Right renal pelvis (tissue), 4 donors: ENCODE results near the gene INVS. TPM values are rescaled to one million over a fixed set of nuclear protein-coding genes. Genes with fewer than 3 reads are reported as not detected.
"Not testable (repeated sequence)": the region's sequence is repeated elsewhere in the genome, so short reads cannot be mapped to it uniquely, and the experiment has no call there.

Experiments used
- DNase-seq, 4 donors: peaks; one replicate each; pipeline ENCODE4 v3.0.0-alpha.2; 2013; ENCODE audit warnings: low read depth in 4 of 4, low spot score in 3 of 4, missing footprints in 1 of 4
- polyA plus RNA-seq, 4 donors: library from polyadenylated mRNA; unstranded; fragments of 120-200 nt; gene quantifications; one replicate each; pipeline ENCODE4 v1.2.1, GENCODE V29; 2013; ENCODE audit not compliant: insufficient read length in 4 of 4

The INVS gene
- 10 to 100 TPM; 14.8 to 22.4 (median 16.5) TPM for polyA plus RNA-seq

- peak; percentile 96 to 99 (median 98) for DNase-seq
Measured at GRCh38 chr9:100098887-100099721, at the start of gene INVS, which contains the start of gene ERP44. INVS (plus strand) TSS chr9:100099243; CDS start chr9:100104522, 5,279 bp downstream. ERP44 (minus strand) TSS chr9:100099000; CDS start chr9:100098840, 160 bp downstream.

- no peak for DNase-seq
Measured at GRCh38 chr9:100049551-100049950, 49.5 kb upstream of the INVS start.

- no peak for DNase-seq
Measured at GRCh38 chr9:100052375-100052774, 46.7 kb upstream of the INVS start.

- DNase-seq = no peak
Measured at GRCh38 chr9:100056561-100056960, 42.5 kb upstream of the INVS start.

- DNase-seq = no peak
Measured at GRCh38 chr9:100057624-100058023, 41.4 kb upstream of the INVS start.

- DNase-seq = no peak
Measured at GRCh38 chr9:100058699-100059579, 40.1 kb upstream of the INVS start.

- DNase-seq = not testable (repeated sequence)
Measured at GRCh38 chr9:100062683-100063082, 36.4 kb upstream of the INVS start.

GRCh38 chr9:100063185-100063584, 35.9 kb upstream of the INVS start:
- no peak for DNase-seq

- no peak for DNase-seq
Measured at GRCh38 chr9:100064872-100065581, 34.0 kb upstream of the INVS start.

- no peak for DNase-seq
Measured at GRCh38 chr9:100066539-100066938, 32.5 kb upstream of the INVS start.

- DNase-seq = not testable (repeated sequence)
Measured at GRCh38 chr9:100067990-100068389, 31.1 kb upstream of the INVS start.

- DNase-seq = not testable (repeated sequence)
Measured at GRCh38 chr9:100069068-100069467, 30.0 kb upstream of the INVS start.

GRCh38 chr9:100070104-100071041, 28.7 kb upstream of the INVS start:
- DNase-seq = no peak

GRCh38 chr9:100071271-100071670, 27.8 kb upstream of the INVS start:
- DNase-seq = no peak

GRCh38 chr9:100072805-100073204, 26.2 kb upstream of the INVS start:
- no peak for DNase-seq

GRCh38 chr9:100074093-100074492, 24.9 kb upstream of the INVS start:
- DNase-seq = no peak

- DNase-seq = no peak
Measured at GRCh38 chr9:100074989-100075388, 24.1 kb upstream of the INVS start.

- not testable (repeated sequence) for DNase-seq
Measured at GRCh38 chr9:100076256-100076655, 22.8 kb upstream of the INVS start.

GRCh38 chr9:100082782-100083181, 16.3 kb upstream of the INVS start:
- DNase-seq = no peak
